ENCODE results near the gene FN3KRP. TPM values are rescaled to one million over a fixed set of nuclear protein-coding genes. Genes with fewer than 3 reads are reported as not detected.
A peak's percentile ranks its signal among the peaks of the same experiment; 100 is the strongest.

FN3KRP gene
- 10 to 100 TPM; 34.8 to 35.3 TPM for total RNA-seq

GRCh38 chr17:82716203-82717010, at the start of gene FN3KRP:
FN3KRP (plus strand) TSS chr17:82716706; CDS start chr17:82716756, 50 bp downstream.
- CTCF ChIA-PET = interaction anchor here (1.0 to 1.3 kb wide), 3 partner anchors 15 to 48 kb away, joined by 3 to 5 read pairs (median 3); no protein-coding TSS in a partner anchor
- Mint-ChIP-seq H3K4me1 (peaks cover 24% of the 10 kb centered on the region), H3K4me3 (peak within 1 kb of the TSS; percentile 90), H3K9me3 (ENCODE audit: low read depth) (no peaks in the 10 kb centered on the region), H3K36me3 (peaks cover 11% of the 10 kb centered on the region), H3K27ac (peak within 1 kb of the TSS; percentile 89), H3K27me3 (peaks cover 2% of the 10 kb centered on the region)
- peak; percentile 88 for ATAC-seq
- peak; percentile 96 for DNase-seq

- peaks cover 2% of the 10 kb centered on the region for H3K9me3 Mint-ChIP-seq (ENCODE audit: low read depth)
- H3K4me3 Mint-ChIP-seq = no peak overlapping the region
- DNase-seq = no peak
- H3K27me3 Mint-ChIP-seq = no peaks in the 10 kb centered on the region
- H3K36me3 Mint-ChIP-seq = no peaks in the 10 kb centered on the region
- no peak for ATAC-seq
- H3K4me1 Mint-ChIP-seq = peaks cover 6% of the 10 kb centered on the region
- no peak overlapping the region for H3K27ac Mint-ChIP-seq
- CTCF ChIA-PET = interaction anchor here (1.0 kb wide), 1 partner anchor 19 kb away, joined by 3 read pairs; no protein-coding TSS in a partner anchor
These were observed 49.4 kb upstream of the FN3KRP start for GRCh38 chr17:82666931-82667667.

GRCh38 chr17:82667668-82668000, 48.9 kb upstream of the FN3KRP start:
- CTCF ChIA-PET = interaction anchor here (1.0 to 2.2 kb wide), 3 partner anchors 19 to 108 kb away, joined by 3 to 10 read pairs (median 5); no protein-coding TSS in a partner anchor
- Mint-ChIP-seq H3K4me3 (no peak overlapping the region), H3K27me3 (no peaks in the 10 kb centered on the region), H3K36me3 (no peaks in the 10 kb centered on the region), H3K27ac (no peak overlapping the region), H3K4me1 (peaks cover 6% of the 10 kb centered on the region), H3K9me3 (ENCODE audit: low read depth) (peaks cover 4% of the 10 kb centered on the region)
- ATAC-seq (no peak), DNase-seq (no peak)

GRCh38 chr17:82668024-82668630, 48.4 kb upstream of the FN3KRP start:
- no peak overlapping the region for H3K27ac Mint-ChIP-seq
- peaks cover 6% of the 10 kb centered on the region for H3K4me1 Mint-ChIP-seq
- ATAC-seq = no peak
- CTCF ChIA-PET = interaction anchor here (0.7 to 2.2 kb wide), 10 partner anchors 11 to 251 kb away, joined by 3 to 10 read pairs (median 4); partner anchors contain the start of gene FN3KRP
- H3K9me3 Mint-ChIP-seq (ENCODE audit: low read depth) = peaks cover 4% of the 10 kb centered on the region
- no peak for DNase-seq
- H3K27me3 Mint-ChIP-seq = no peaks in the 10 kb centered on the region
- H3K36me3 Mint-ChIP-seq = no peaks in the 10 kb centered on the region
- H3K4me3 Mint-ChIP-seq = no peak overlapping the region

GRCh38 chr17:82668631-82669099, 47.8 kb upstream of the FN3KRP start:
- Mint-ChIP-seq H3K4me3 (no peak overlapping the region), H3K9me3 (ENCODE audit: low read depth) (peaks cover 4% of the 10 kb centered on the region), H3K36me3 (no peaks in the 10 kb centered on the region), H3K27ac (no peak overlapping the region), H3K4me1 (peaks cover 6% of the 10 kb centered on the region), H3K27me3 (no peaks in the 10 kb centered on the region)
- DNase-seq (peak; percentile 55), ATAC-seq (peak; percentile 94)
- CTCF ChIA-PET = interaction anchor here (0.7 to 2.2 kb wide), 13 partner anchors 12 to 533 kb away, joined by 3 to 10 read pairs (median 4); partner anchors contain the start of gene FN3KRP

GRCh38 chr17:82670661-82671450, 45.6 kb upstream of the FN3KRP start:
- DNase-seq (no peak), ATAC-seq (no peak)
- peaks cover 6% of the 10 kb centered on the region for H3K4me1 Mint-ChIP-seq
- H3K36me3 Mint-ChIP-seq = no peaks in the 10 kb centered on the region
- no peak overlapping the region for H3K4me3 Mint-ChIP-seq
- no peaks in the 10 kb centered on the region for H3K27me3 Mint-ChIP-seq
- H3K27ac Mint-ChIP-seq = no peak overlapping the region
- CTCF ChIA-PET = interaction anchor here (0.7 kb wide), 1 partner anchor 120 kb away, joined by 3 read pairs; no protein-coding TSS in a partner anchor
- peaks cover 4% of the 10 kb centered on the region for H3K9me3 Mint-ChIP-seq (ENCODE audit: low read depth)

GRCh38 chr17:82674656-82675475, 41.6 kb upstream of the FN3KRP start:
- ATAC-seq (no peak), DNase-seq (no peak)
- H3K36me3 Mint-ChIP-seq = no peaks in the 10 kb centered on the region
- no peaks in the 10 kb centered on the region for H3K27me3 Mint-ChIP-seq
- peaks cover 4% of the 10 kb centered on the region for H3K9me3 Mint-ChIP-seq (ENCODE audit: low read depth)
- H3K4me1 Mint-ChIP-seq = no peaks in the 10 kb centered on the region
- no peak overlapping the region for H3K27ac Mint-ChIP-seq
- H3K4me3 Mint-ChIP-seq = no peak overlapping the region
- CTCF ChIA-PET = no interaction called here

- Mint-ChIP-seq H3K36me3 (no peaks in the 10 kb centered on the region), H3K4me3 (no peak overlapping the region), H3K9me3 (ENCODE audit: low read depth) (peaks cover 4% of the 10 kb centered on the region), H3K27me3 (no peaks in the 10 kb centered on the region), H3K4me1 (no peaks in the 10 kb centered on the region), H3K27ac (no peak overlapping the region)
- DNase-seq (no peak), ATAC-seq (no peak)
- CTCF ChIA-PET = no interaction called here
These were observed 40.8 kb upstream of the FN3KRP start for GRCh38 chr17:82675476-82676245.

GRCh38 chr17:82677353-82677925, 39.1 kb upstream of the FN3KRP start:
- Mint-ChIP-seq H3K27ac (no peak overlapping the region), H3K4me1 (no peaks in the 10 kb centered on the region), H3K4me3 (no peak overlapping the region), H3K36me3 (peaks cover 4% of the 10 kb centered on the region), H3K9me3 (ENCODE audit: low read depth) (peaks cover 6% of the 10 kb centered on the region), H3K27me3 (no peaks in the 10 kb centered on the region)
- no peak for ATAC-seq
- no peak for DNase-seq
- CTCF ChIA-PET = no interaction called here

- no peak overlapping the region for H3K27ac Mint-ChIP-seq
These were observed 38.1 kb upstream of the FN3KRP start for GRCh38 chr17:82678265-82678891.

More at GRCh38 chr17:82678265-82678891, 38.1 kb upstream of the FN3KRP start:
- CTCF ChIA-PET = no interaction called here
- Mint-ChIP-seq H3K36me3 (peaks cover 4% of the 10 kb centered on the region), H3K27me3 (no peaks in the 10 kb centered on the region), H3K9me3 (ENCODE audit: low read depth) (peaks cover 6% of the 10 kb centered on the region), H3K4me3 (no peak overlapping the region), H3K4me1 (no peaks in the 10 kb centered on the region)
- no peak for DNase-seq
- no peak for ATAC-seq

Data from activated CD8-positive, alpha-beta memory T cell treated with anti-CD3 and anti-CD28 coated beads, Interleukin-2, amount 10 ng/mL, durations not matched to agents 7 days and 5 days (primary cell).